Testis (tissue), 3 donors: ENCODE results near the gene VSIG8. TPM values are rescaled to one million over a fixed set of nuclear protein-coding genes. Genes with fewer than 3 reads are reported as not detected.

Experiments used
- DNase-seq: peaks from one replicate; pipeline ENCODE4 v3.0.0-alpha.2; 2019
- H3K27ac ChIP-seq, 2 donors: fragments of 200-600 bp; sonication (generic); one replicate each; pipeline ENCODE4 v1.5.1; 2019
- H3K27me3 ChIP-seq: fragments of 200-600 bp; sonication (generic); one replicate; pipeline ENCODE4 v1.5.1; 2019
- H3K36me3 ChIP-seq: fragments of 200-600 bp; sonication (generic); one replicate; pipeline ENCODE4 v1.5.1; 2017; ENCODE audit warnings: low read depth; ENCODE audit errors: missing control alignments
- H3K4me1 ChIP-seq: fragments of 200-600 bp; sonication (generic); one replicate; pipeline ENCODE4 v1.5.1; 2019
- H3K4me3 ChIP-seq, 2 donors: fragments of 200-600 bp; sonication (generic); one replicate each; pipeline ENCODE4 v1.5.1; 2017 to 2019
- H3K9me3 ChIP-seq: fragments of 200-600 bp; sonication (generic); one replicate; pipeline ENCODE4 v1.5.1; 2017
- CTCF ChIP-seq, 3 experiments: fragments of 450-650 bp in 2 of 3; fragments of 200-600 bp in 1 of 3; sonication (generic) in 1 of 3; IDR thresholded peaks; one replicate each; pipeline ENCODE4 v1.5.1; 2016 to 2019; ENCODE audit warnings: antibody characterized with exemption in 3 of 3, mild to moderate bottlenecking in 2 of 3, moderate library complexity in 1 of 3
- POLR2A ChIP-seq: fragments of 450-650 bp; IDR thresholded peaks from one replicate; pipeline ENCODE4 v1.6.1; 2017; ENCODE audit warnings: antibody characterized with exemption, mild to moderate bottlenecking, moderate library complexity
- WGBS, 2 donors: methylation state at CpG; one replicate each; pipeline ENCODE4 v1.1.5; 2018; 5-methylcytosine and 5-hydroxymethylcytosine counted together
- intact Hi-C: fragments of 100-400 bp; cut with DNase I; formaldehyde crosslinking; loops from one replicate; pipeline ENCODE4 v1.15.1; 2023; ENCODE audit warnings: low total_unique reads
- polyA plus RNA-seq: library from polyadenylated mRNA; stranded (reverse); fragments of 350-450 nt; fragmentation: Illumina TruSeq; extraction: RNeasy Lipid Tissue Mini Kit (QIAGEN cat#74804); gene quantifications from one replicate; pipeline ENCODE4 v1.2.3, GENCODE V29; 2014; ENCODE audit warnings: low read depth, low replicate concordance; ENCODE audit not compliant: insufficient read depth
- total RNA-seq, 2 donors: library from RNA; depleted of rRNA; stranded (reverse); fragments of >200 nt; gene quantifications; one replicate each; pipeline ENCODE4 v1.2.3, GENCODE V29; 2016

Gene VSIG8
- total and polyA plus RNA-seq, 3 donors from 2014 or later = 0.43 to 0.55 TPM; not detected in 1

- DNase-seq = no peak
- WGBS, 2 donors = 85 to 88% methylated on average over 1 of the region's 1 CpG
- H3K27ac ChIP-seq = no peak overlapping the region
- H3K9me3 ChIP-seq = no peaks in the 10 kb centered on the region
- no peak overlapping the region for H3K4me3 ChIP-seq
- H3K27me3 ChIP-seq = no peaks in the 10 kb centered on the region
- H3K36me3 ChIP-seq = no peaks in the 10 kb centered on the region
- no peak for TF ChIP-seq CTCF (IDR thresholded peaks at IDR 0.05)
- no peak for TF ChIP-seq POLR2A
- intact Hi-C loops = no loop called here
- H3K4me1 ChIP-seq = no peaks in the 10 kb centered on the region
Observed at GRCh38 chr1:159838715-159839114, 23.7 kb downstream of the VSIG8 start.

- H3K4me3 ChIP-seq = no peak overlapping the region
- intact Hi-C loops = no loop called here
- no peaks in the 10 kb centered on the region for H3K36me3 ChIP-seq
- no peaks in the 10 kb centered on the region for H3K9me3 ChIP-seq
- H3K4me1 ChIP-seq = no peaks in the 10 kb centered on the region
- TF ChIP-seq POLR2A = no peak
- no peak for TF ChIP-seq CTCF (IDR thresholded peaks at IDR 0.05)
- whole genome bisulfite sequencing, 2 donors = 81 to 85% methylated on average over 8 of the region's 8 CpGs
- no peak overlapping the region for H3K27ac ChIP-seq
- no peak for DNase-seq
- H3K27me3 ChIP-seq = no peaks in the 10 kb centered on the region
Observed at GRCh38 chr1:159835862-159836525, 26.5 kb downstream of the VSIG8 start.

DNA sequence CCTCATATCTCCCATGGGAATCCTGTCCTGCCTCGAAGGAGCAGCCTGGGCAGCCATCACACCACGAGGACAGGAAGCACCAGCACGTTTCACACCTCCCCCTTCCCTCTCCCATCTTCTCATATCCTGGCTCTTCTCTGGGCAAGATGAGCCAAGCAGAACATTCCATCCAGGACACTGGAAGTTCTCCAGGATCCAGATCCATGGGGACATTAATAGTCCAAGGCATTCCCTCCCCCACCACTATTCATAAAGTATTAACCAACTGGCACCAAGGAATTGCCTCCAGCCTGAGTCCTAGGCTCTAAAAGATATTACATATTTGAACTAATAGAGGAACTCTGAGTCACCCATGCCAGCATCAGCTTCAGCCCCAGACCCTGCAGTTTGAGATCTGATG lies 27.1 kb downstream of the VSIG8 start:
- no peak for TF ChIP-seq POLR2A
- TF ChIP-seq CTCF (IDR thresholded peaks at IDR 0.05) = no peak
- Histone ChIP-seq H3K4me3 (no peak overlapping the region), H3K27ac (no peak overlapping the region), H3K9me3 (no peaks in the 10 kb centered on the region), H3K36me3 (no peaks in the 10 kb centered on the region), H3K27me3 (no peaks in the 10 kb centered on the region), H3K4me1 (no peaks in the 10 kb centered on the region)
- intact Hi-C loops = no loop called here
- 53% methylated on average over 3 of the region's 3 CpGs for WGBS, 2 donors
- DNase-seq = no peak

- Histone ChIP-seq H3K4me3 (no peak overlapping the region), H3K4me1 (no peaks in the 10 kb centered on the region), H3K27me3 (no peaks in the 10 kb centered on the region), H3K27ac (no peak overlapping the region), H3K36me3 (no peaks in the 10 kb centered on the region), H3K9me3 (no peaks in the 10 kb centered on the region)
- intact Hi-C loops = no loop called here
- DNase-seq = no peak
- TF ChIP-seq CTCF (IDR thresholded peaks at IDR 0.05) (no peak), POLR2A (no peak)
- WGBS, 2 donors = 87 to 94% methylated on average over 2 of the region's 2 CpGs
Observed at GRCh38 chr1:159832309-159832708, 30.1 kb downstream of the VSIG8 start.

GRCh38 chr1:159831412-159832141 lies 30.9 kb downstream of the VSIG8 start:
- intact Hi-C loops = no loop called here

More at GRCh38 chr1:159831412-159832141, 30.9 kb downstream of the VSIG8 start:
- Histone ChIP-seq H3K4me3 (no peak overlapping the region), H3K36me3 (no peaks in the 10 kb centered on the region), H3K27ac (no peak overlapping the region), H3K27me3 (no peaks in the 10 kb centered on the region), H3K9me3 (no peaks in the 10 kb centered on the region), H3K4me1 (no peaks in the 10 kb centered on the region)
- WGBS, 2 donors = 59% methylated on average over 7 of the region's 7 CpGs
- TF ChIP-seq CTCF (IDR thresholded peaks at IDR 0.05) = no peak
- TF ChIP-seq POLR2A = no peak
- no peak for DNase-seq
